AG04449 (cell line): ENCODE measurements around the gene SENP3.

ENCODE experiments used
- CTCF ChIA-PET: fragments of 350-600 bp; formaldehyde crosslinking; extraction: SDS; loops from one replicate; lab custom pipeline; 2021; ENCODE audit warnings: antibody characterized with exemption; lab: Yijun Ruan, JAX
- POLR2A ChIA-PET: fragments of 400-600, 350-600 bp; formaldehyde crosslinking; extraction: SDS; loops from one replicate; lab custom pipeline; 2020; ENCODE audit warnings: antibody characterized with exemption, inconsistent platforms; lab: Yijun Ruan, JAX
- DNase-seq: peaks from one replicate; pipeline ENCODE4 v3.0.0-alpha.2; 2010; ENCODE audit warnings: low read depth, low spot score
- H3K4me3 ChIP-seq: 2 replicates; pipeline ENCODE4 v1.5.1; 2011; ENCODE audit warnings: low read depth, mild to moderate bottlenecking, control low read depth, low read length
- CTCF ChIP-seq: IDR thresholded peaks from one replicate; pipeline ENCODE4 v1.5.1; 2011; ENCODE audit warnings: mild to moderate bottlenecking, moderate library complexity, low read length, control low read depth, inconsistent platforms; ENCODE audit not compliant: insufficient read depth; ENCODE audit errors: missing control alignments

Gene SENP3

GRCh38 chr17:7561589-7562207, at the start of gene SENP3:
Gene SENP3 (plus strand): TSS chr17:7561919. CDS start chr17:7563077, 1,158 bp downstream.
- POLR2A ChIA-PET = interaction anchor here (1.2 to 2.5 kb wide), 3 partner anchors 12 to 206 kb away, joined by 4 to 13 read pairs (median 4); partner anchors contain the start of gene CD68
- peak within 1 kb of the TSS; percentile 84 for H3K4me3 ChIP-seq
- TF ChIP-seq CTCF = no peak
- peak; percentile 29 for DNase-seq
- CTCF ChIA-PET = interaction anchor here (0.6 to 3.3 kb wide), 49 partner anchors 9 to 516 kb away, joined by 3 to 140 read pairs (median 8); partner anchors contain the start of genes CD68, CTDNEP1, GABARAP and KCTD11

GRCh38 chr17:7512105-7512504, 49.6 kb upstream of the SENP3 start:
- POLR2A ChIA-PET = interaction anchor here (2.6 kb wide), 1 partner anchor 28 kb away, joined by 10 read pairs; the partner anchor contains the start of gene POLR2A
- no peak overlapping the region for H3K4me3 ChIP-seq
- CTCF ChIA-PET = interaction anchor here (4.6 to 5.7 kb wide), 5 partner anchors 9 to 175 kb away, joined by 32 to 77 read pairs (median 40); partner anchors contain the start of genes TNFSF12, TNFSF13, TP53 and WRAP53
- DNase-seq = no peak
- no peak for TF ChIP-seq CTCF

- DNase-seq = no peak
- no peak for TF ChIP-seq CTCF
- H3K4me3 ChIP-seq = no peak overlapping the region
- POLR2A ChIA-PET = interaction anchor here (0.6 to 2.6 kb wide), 3 partner anchors 14 to 29 kb away, joined by 3 to 10 read pairs (median 3); partner anchors contain the start of gene POLR2A
- CTCF ChIA-PET = interaction anchor here (0.9 to 5.7 kb wide), 16 partner anchors 9 to 174 kb away, joined by 3 to 140 read pairs (median 34); partner anchors contain the start of genes MPDU1, SENP3, SOX15 and TMEM95
These were observed 48.7 kb upstream of the SENP3 start for GRCh38 chr17:7512824-7513540.

- H3K4me3 ChIP-seq = no peak overlapping the region
- ChIA-PET CTCF (interaction anchor here (0.9 to 5.7 kb wide), 31 partner anchors 7 to 173 kb away, joined by 3 to 140 read pairs (median 6); partner anchors contain the start of genes CD68, SENP3, SOX15 and SPEM3), POLR2A (interaction anchor here (0.6 to 2.6 kb wide), 2 partner anchors 30 to 74 kb away, joined by 3 to 10 read pairs; partner anchors contain the start of gene POLR2A)
- no peak for TF ChIP-seq CTCF
- no peak for DNase-seq
These were observed 47.8 kb upstream of the SENP3 start for GRCh38 chr17:7513850-7514419.

GRCh38 chr17:7515911-7516610, 45.7 kb upstream of the SENP3 start:
- CTCF ChIA-PET = interaction anchor here (0.9 to 5.7 kb wide), 21 partner anchors 7 to 201 kb away, joined by 3 to 140 read pairs (median 12); partner anchors contain the start of genes DNAH2, NEURL4, SENP3 and SOX15

More at GRCh38 chr17:7515911-7516610, 45.7 kb upstream of the SENP3 start:
- no peak overlapping the region for H3K4me3 ChIP-seq
- POLR2A ChIA-PET = interaction anchor here (0.6 kb wide), 1 partner anchor 75 kb away, joined by 3 read pairs; no protein-coding TSS in a partner anchor
- no peak for DNase-seq
- TF ChIP-seq CTCF = no peak
